ENCODE data around the gene NDUFA3.

NDUFA3 gene

GRCh38 chr19:54107876-54108490, 5.3 kb downstream of the NDUFA3 start:
- DNase-seq (ENCODE audit: extremely low read depth in 1 of 2, low read depth in 1 of 2), result no peak

- DNase-seq (ENCODE audit: extremely low read depth in 1 of 2, low read depth in 1 of 2), result no peak
Observed at GRCh38 chr19:54108496-54108895, 5.8 kb downstream of the NDUFA3 start.

GRCh38 chr19:54109651-54110050, 7.0 kb downstream of the NDUFA3 start:
- no peak for DNase-seq (ENCODE audit: extremely low read depth in 1 of 2, low read depth in 1 of 2)

GRCh38 chr19:54114340-54115108, 11.9 kb downstream of the NDUFA3 start:
- peak in 1 of 2 donors; percentile 33 for DNase-seq (ENCODE audit: extremely low read depth in 1 of 2, low read depth in 1 of 2)

- DNase-seq (ENCODE audit: extremely low read depth in 1 of 2, low read depth in 1 of 2), result peak; percentile 93
Observed at GRCh38 chr19:54115109-54116063, 12.7 kb downstream of the NDUFA3 start, which contains the start of the genes PRPF31 and TFPT. PRPF31 (plus strand) TSS chr19:54115754; CDS start chr19:54118279, 2,525 bp downstream. TFPT (minus strand) TSS chr19:54115657; CDS start chr19:54115269, 388 bp downstream.

- DNase-seq (ENCODE audit: extremely low read depth in 1 of 2, low read depth in 1 of 2), result no peak
Observed at GRCh38 chr19:54121259-54121658, 18.6 kb downstream of the NDUFA3 start.

- DNase-seq (ENCODE audit: extremely low read depth in 1 of 2, low read depth in 1 of 2), result no peak
Observed at GRCh38 chr19:54123682-54124081, 21.0 kb downstream of the NDUFA3 start.

GRCh38 chr19:54124393-54124792, 21.7 kb downstream of the NDUFA3 start:
- DNase-seq (ENCODE audit: extremely low read depth in 1 of 2, low read depth in 1 of 2), result no peak

GRCh38 chr19:54125713-54126112, 23.1 kb downstream of the NDUFA3 start:
- DNase-seq (ENCODE audit: extremely low read depth in 1 of 2, low read depth in 1 of 2), result no peak

GRCh38 chr19:54127688-54128440, 25.2 kb downstream of the NDUFA3 start:
- no peak for DNase-seq (ENCODE audit: extremely low read depth in 1 of 2, low read depth in 1 of 2)

GRCh38 chr19:54128441-54128725, 25.7 kb downstream of the NDUFA3 start:
- no peak for DNase-seq (ENCODE audit: extremely low read depth in 1 of 2, low read depth in 1 of 2)

GRCh38 chr19:54128796-54129616, 26.4 kb downstream of the NDUFA3 start:
- no peak for DNase-seq (ENCODE audit: extremely low read depth in 1 of 2, low read depth in 1 of 2)

- no peak for DNase-seq (ENCODE audit: extremely low read depth in 1 of 2, low read depth in 1 of 2)
Observed at GRCh38 chr19:54129617-54129996, 27.0 kb downstream of the NDUFA3 start.

GRCh38 chr19:54133312-54133956, 30.8 kb downstream of the NDUFA3 start:
- no peak for DNase-seq (ENCODE audit: extremely low read depth in 1 of 2, low read depth in 1 of 2)

- DNase-seq (ENCODE audit: extremely low read depth in 1 of 2, low read depth in 1 of 2), result no peak
Observed at GRCh38 chr19:54133957-54134590, 31.4 kb downstream of the NDUFA3 start.

- no peak for DNase-seq (ENCODE audit: extremely low read depth in 1 of 2, low read depth in 1 of 2)
Observed at GRCh38 chr19:54136086-54136863, 33.6 kb downstream of the NDUFA3 start.

- peak; percentile 95 to 98 for DNase-seq (ENCODE audit: extremely low read depth in 1 of 2, low read depth in 1 of 2)
Observed at GRCh38 chr19:54136864-54137698, 34.4 kb downstream of the NDUFA3 start.
